C4-2B (cell line): ENCODE measurements around the gene DNAAF5.

Experiments used
- H3K27ac ChIP-seq: fragments of 450-650 bp; 2 replicates; pipeline ENCODE4 v1.5.1; 2017
- CTCF ChIP-seq: fragments of 450-650 bp; conservative IDR thresholded peaks from 2 replicates; pipeline ENCODE4 v1.5.1; 2017; ENCODE audit warnings: mild to moderate bottlenecking
- ZFX ChIP-seq: fragments of 450-650 bp; IDR thresholded peaks from 2 replicates; pipeline ENCODE4 v1.6.1; 2017

DNAAF5 gene

GRCh38 chr7:776992-777727, 50.7 kb downstream of the DNAAF5 start:
- H3K27ac ChIP-seq, result no peak overlapping the region
- no peak for TF ChIP-seq ZFX
- no peak for TF ChIP-seq CTCF

- H3K27ac ChIP-seq, result no peak overlapping the region
- TF ChIP-seq CTCF (no peak), ZFX (no peak)
Measured at GRCh38 chr7:777728-778078, 51.2 kb downstream of the DNAAF5 start.

GRCh38 chr7:778271-778967, 51.9 kb downstream of the DNAAF5 start:
- TF ChIP-seq CTCF (no peak), ZFX (no peak)
- H3K27ac ChIP-seq, result no peak overlapping the region

GRCh38 chr7:778968-779451, 52.5 kb downstream of the DNAAF5 start:
- no peak overlapping the region for H3K27ac ChIP-seq
- no peak for TF ChIP-seq CTCF
- no peak for TF ChIP-seq ZFX

- TF ChIP-seq CTCF, result no peak
- no peak for TF ChIP-seq ZFX
- no peak overlapping the region for H3K27ac ChIP-seq
Measured at GRCh38 chr7:779480-779879, 53.0 kb downstream of the DNAAF5 start.

GRCh38 chr7:780081-780480, 53.6 kb downstream of the DNAAF5 start:
- no peak for TF ChIP-seq CTCF
- TF ChIP-seq ZFX, result no peak
- H3K27ac ChIP-seq, result no peak overlapping the region

- TF ChIP-seq ZFX, result no peak
- no peak for TF ChIP-seq CTCF
- no peak overlapping the region for H3K27ac ChIP-seq
Measured at GRCh38 chr7:780516-780915, 54.0 kb downstream of the DNAAF5 start.
